OCI-LY7 (cell line): Measurements from ENCODE around the gene C2orf49. TPM values are rescaled to one million over a fixed set of nuclear protein-coding genes. Genes with fewer than 3 reads are reported as not detected.

Source experiments
- BruUV-seq: library from RNA; stranded (reverse); fragments of 400-500 nt; replicated peaks from 2 replicates; lab custom pipeline; 2021; lab: Mats Ljungman, UMichigan
- CTCF ChIA-PET: fragments of 300-600 bp; sonication (Branson Sonifier 250); formaldehyde crosslinking; loops from one replicate; lab custom pipeline; 2022; ENCODE audit warnings: antibody characterized with exemption; ENCODE audit not compliant: unreplicated experiment; lab: Charles Lee
- POLR2A ChIA-PET: fragments of 300-600 bp; sonication (Branson Sonifier 250); formaldehyde crosslinking; loops from one replicate; lab custom pipeline; 2022; ENCODE audit warnings: antibody characterized with exemption; lab: Charles Lee
- DNase-seq: peaks from one replicate; pipeline ENCODE4 v3.0.0-alpha.2; 2015; ENCODE audit warnings: low spot score
- H2AFZ ChIP-seq: fragments of 200-600 bp; sonication (generic), shearing (Covaris generic); 2 replicates; pipeline ENCODE4 v1.6.1; 2014; ENCODE audit warnings: mild to moderate bottlenecking, antibody characterized with exemption, low read length, moderate library complexity
- H3K27ac ChIP-seq: fragments of 200-600 bp; sonication (generic); 2 replicates; pipeline ENCODE4 v1.5.1; 2014; ENCODE audit warnings: mixed run types, low read depth, mild to moderate bottlenecking, moderate library complexity, low read length, inconsistent platforms; ENCODE audit not compliant: poor library complexity, severe bottlenecking
- H3K36me3 ChIP-seq: fragments of 200-600 bp; sonication (generic); 2 replicates; pipeline ENCODE4 v1.6.1; 2014; ENCODE audit warnings: mild to moderate bottlenecking, antibody characterized with exemption, low read length, moderate library complexity, mixed read lengths; ENCODE audit not compliant: insufficient read depth
- H3K4me1 ChIP-seq: fragments of 200-600 bp; sonication (generic); 2 replicates; pipeline ENCODE4 v1.5.1; 2014; ENCODE audit warnings: mild to moderate bottlenecking, low read length; ENCODE audit not compliant: insufficient read depth, poor library complexity, severe bottlenecking
- H3K4me2 ChIP-seq: fragments of 200-600 bp; sonication (generic); 2 replicates; pipeline ENCODE4 v1.6.1; 2014; ENCODE audit warnings: mild to moderate bottlenecking, low read length
- H3K4me3 ChIP-seq: fragments of 200-600 bp; sonication (generic); 2 replicates; pipeline ENCODE4 v1.5.1; 2014; ENCODE audit warnings: mild to moderate bottlenecking, low read depth, low read length; ENCODE audit not compliant: poor library complexity, severe bottlenecking
- H3K79me2 ChIP-seq: fragments of 200-600 bp; sonication (generic); 2 replicates; pipeline ENCODE4 v1.6.1; 2016; ENCODE audit warnings: low read depth, mild to moderate bottlenecking, low read length, moderate library complexity, mixed read lengths; ENCODE audit not compliant: insufficient read depth
- H3K9me2 ChIP-seq: fragments of 200-600 bp; sonication (generic); 2 replicates; pipeline ENCODE4 v1.6.1; 2016; ENCODE audit warnings: mild to moderate bottlenecking, low read length, mixed read lengths; ENCODE audit not compliant: insufficient read depth
- H3K9me3 ChIP-seq: fragments of 200-600 bp; sonication (generic); 2 replicates; pipeline ENCODE4 v1.6.1; 2014; ENCODE audit warnings: mild to moderate bottlenecking, mixed run types, low read length, mixed read lengths
- H4K20me1 ChIP-seq: fragments of 200-600 bp; sonication (generic); 2 replicates; pipeline ENCODE4 v1.6.1; 2014; ENCODE audit warnings: mild to moderate bottlenecking, antibody characterized with exemption, low read length, moderate library complexity, mixed read lengths; ENCODE audit not compliant: insufficient read depth
- EZH2phosphoT487 ChIP-seq: fragments of 200-600 bp; sonication (generic); IDR thresholded peaks from 2 replicates; pipeline ENCODE4 v1.6.1; 2018; ENCODE audit warnings: low read depth, borderline replicate concordance, mild to moderate bottlenecking, mixed run types, antibody characterized with exemption, low read length, moderate library complexity, mixed read lengths
- intact Hi-C: fragments of 100-400 bp; cut with micrococcal nuclease; formaldehyde crosslinking; loops from one replicate; pipeline ENCODE4 v1.10.0; 2022; ENCODE audit not compliant: unreplicated experiment
- total RNA-seq, 2 experiments: library from RNA; depleted of rRNA in 1 of 2; stranded (reverse); fragments of >200 nt in 1 of 2; shearing (Covaris generic) in 1 of 2; gene quantifications; 2 replicates each; pipeline ENCODE4 v1.2.3, GENCODE V29; 2014 to 2022
- TF ChIP-seq, protein P1 (sequence below): fragments of 200-600 bp; sonication (generic); conservative IDR thresholded peaks from 2 replicates; pipeline ENCODE4 v1.5.1; 2014; ENCODE audit warnings: mild to moderate bottlenecking, antibody characterized with exemption, low read length, moderate library complexity, mixed read lengths

Gene C2orf49
- total RNA-seq, 2 experiments from 2014 or later: 11.8 to 17.0 TPM

DNA sequence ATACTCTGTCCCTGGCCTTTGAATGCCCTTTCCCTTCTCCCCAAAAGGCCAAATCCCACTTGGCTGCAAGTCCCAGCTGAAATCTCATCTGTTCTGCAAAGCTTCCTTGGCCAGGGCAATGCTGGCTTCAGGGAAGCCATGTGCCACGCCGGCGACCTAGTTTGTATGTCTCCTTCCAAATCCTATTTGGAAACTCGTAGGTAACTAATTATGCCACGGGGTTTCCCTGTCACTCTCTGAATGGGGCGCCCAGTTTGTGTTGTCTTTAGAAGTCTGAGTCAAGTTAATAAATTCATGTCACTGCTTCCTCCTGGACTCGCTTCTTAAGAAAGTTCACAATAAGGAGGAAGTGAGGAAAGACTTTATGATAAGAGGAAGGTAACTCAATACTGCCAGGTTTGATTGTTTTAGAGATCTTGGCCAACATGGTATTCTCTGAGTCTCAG lies 42.4 kb downstream of the C2orf49 start:
- POLR2A ChIA-PET: interaction anchor here (0.6 kb wide), 1 partner anchor 79 kb away, joined by 3 read pairs; no protein-coding TSS in a partner anchor
- no peak for DNase-seq
- no peak overlapping the region for H2AFZ ChIP-seq
- H3K9me2 ChIP-seq: no peaks in the 10 kb centered on the region
- intact Hi-C loops: no loop called here
- CTCF ChIA-PET: no interaction called here
- no peaks in the 10 kb centered on the region for H4K20me1 ChIP-seq
- H3K27ac ChIP-seq: no peak overlapping the region
- TF ChIP-seq, protein P1, sequence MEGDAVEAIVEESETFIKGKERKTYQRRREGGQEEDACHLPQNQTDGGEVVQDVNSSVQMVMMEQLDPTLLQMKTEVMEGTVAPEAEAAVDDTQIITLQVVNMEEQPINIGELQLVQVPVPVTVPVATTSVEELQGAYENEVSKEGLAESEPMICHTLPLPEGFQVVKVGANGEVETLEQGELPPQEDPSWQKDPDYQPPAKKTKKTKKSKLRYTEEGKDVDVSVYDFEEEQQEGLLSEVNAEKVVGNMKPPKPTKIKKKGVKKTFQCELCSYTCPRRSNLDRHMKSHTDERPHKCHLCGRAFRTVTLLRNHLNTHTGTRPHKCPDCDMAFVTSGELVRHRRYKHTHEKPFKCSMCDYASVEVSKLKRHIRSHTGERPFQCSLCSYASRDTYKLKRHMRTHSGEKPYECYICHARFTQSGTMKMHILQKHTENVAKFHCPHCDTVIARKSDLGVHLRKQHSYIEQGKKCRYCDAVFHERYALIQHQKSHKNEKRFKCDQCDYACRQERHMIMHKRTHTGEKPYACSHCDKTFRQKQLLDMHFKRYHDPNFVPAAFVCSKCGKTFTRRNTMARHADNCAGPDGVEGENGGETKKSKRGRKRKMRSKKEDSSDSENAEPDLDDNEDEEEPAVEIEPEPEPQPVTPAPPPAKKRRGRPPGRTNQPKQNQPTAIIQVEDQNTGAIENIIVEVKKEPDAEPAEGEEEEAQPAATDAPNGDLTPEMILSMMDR: no peak
- TF ChIP-seq EZH2phosphoT487: no peak
- no peaks in the 10 kb centered on the region for H3K79me2 ChIP-seq
- H3K9me3 ChIP-seq: no peaks in the 10 kb centered on the region
- H3K4me2 ChIP-seq: no peak overlapping the region
- H3K4me3 ChIP-seq: no peak overlapping the region
- H3K36me3 ChIP-seq: no peaks in the 10 kb centered on the region
- no TSS peak for BruUV-seq
- H3K4me1 ChIP-seq: no peaks in the 10 kb centered on the region

DNA sequence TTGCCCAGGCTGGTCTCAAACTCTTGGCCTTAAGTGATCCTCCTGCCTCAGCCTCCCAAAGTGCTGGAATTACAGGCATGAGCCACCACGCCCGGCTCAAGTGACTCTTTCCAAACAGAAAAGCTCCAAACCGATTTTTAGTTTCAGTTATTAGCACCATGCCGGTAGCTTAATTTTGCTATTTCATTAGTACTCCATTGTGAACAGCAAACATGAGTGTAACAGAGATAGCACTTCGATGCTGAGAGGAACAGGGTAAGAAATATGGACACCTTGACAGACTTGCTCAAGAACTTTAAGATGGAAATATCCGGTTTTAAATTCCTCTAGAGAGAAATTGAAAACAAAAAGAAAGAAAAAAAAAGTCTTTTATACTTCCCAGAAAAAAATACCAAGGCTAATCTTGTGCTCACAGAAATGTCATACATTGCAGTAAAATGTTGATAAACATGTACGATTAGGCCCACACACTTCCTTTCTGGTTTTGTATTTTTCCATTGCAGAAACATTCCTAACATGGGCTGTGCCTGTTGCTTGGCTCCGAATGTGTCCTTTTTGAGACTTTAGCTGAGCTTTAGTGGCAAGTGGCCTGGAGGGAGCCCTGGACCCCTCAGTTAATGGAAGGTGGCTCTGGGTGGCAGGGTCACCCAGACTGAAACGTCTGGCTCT lies 43.2 kb downstream of the C2orf49 start:
- H3K79me2 ChIP-seq: no peaks in the 10 kb centered on the region
- H4K20me1 ChIP-seq: no peaks in the 10 kb centered on the region
- no peak overlapping the region for H2AFZ ChIP-seq
- DNase-seq: no peak
- POLR2A ChIA-PET: no interaction called here
- H3K4me1 ChIP-seq: no peaks in the 10 kb centered on the region
- H3K4me3 ChIP-seq: no peak overlapping the region
- CTCF ChIA-PET: no interaction called here
- intact Hi-C loops: no loop called here
- no peak overlapping the region for H3K4me2 ChIP-seq
- no peak for TF ChIP-seq EZH2phosphoT487
- TF ChIP-seq, protein P1: no peak
- H3K27ac ChIP-seq: no peak overlapping the region
- no peaks in the 10 kb centered on the region for H3K36me3 ChIP-seq
- no peaks in the 10 kb centered on the region for H3K9me3 ChIP-seq
- BruUV-seq: no TSS peak
- H3K9me2 ChIP-seq: no peaks in the 10 kb centered on the region

DNA sequence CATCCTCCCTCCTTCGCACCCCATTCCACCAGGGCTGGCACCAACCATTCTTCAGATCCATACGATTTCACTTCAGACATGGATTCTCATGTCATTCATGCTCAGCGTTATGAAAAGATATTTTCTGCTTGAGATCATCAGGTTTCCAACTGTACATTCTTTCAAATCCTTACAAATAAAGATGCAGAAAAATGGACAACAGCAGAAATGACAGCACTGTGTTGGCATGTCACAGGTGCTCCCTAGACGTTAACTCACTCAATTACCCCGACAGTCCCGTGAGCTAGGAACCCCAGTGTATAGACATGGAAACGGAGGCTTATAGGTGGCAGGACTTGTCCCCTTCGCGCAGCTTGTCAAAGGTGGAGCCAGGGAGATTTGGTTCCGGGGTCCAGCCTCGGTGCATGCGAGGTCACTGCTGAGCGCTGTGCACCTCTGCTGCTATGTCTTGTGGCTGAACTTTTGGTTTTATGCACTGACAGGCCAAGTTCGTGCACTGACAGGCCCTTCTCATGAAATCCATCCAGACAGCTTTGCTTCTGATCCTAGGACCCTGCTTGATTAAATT lies 43.8 kb downstream of the C2orf49 start:
- no peaks in the 10 kb centered on the region for H3K9me2 ChIP-seq
- POLR2A ChIA-PET: interaction anchor here (0.7 kb wide), 1 partner anchor 370 kb away, joined by 3 read pairs; no protein-coding TSS in a partner anchor

More for the DNA sequence above, 43.8 kb downstream of the C2orf49 start:
- Histone ChIP-seq H3K9me3 (no peaks in the 10 kb centered on the region), H3K4me1 (no peaks in the 10 kb centered on the region), H3K79me2 (no peaks in the 10 kb centered on the region), H4K20me1 (no peaks in the 10 kb centered on the region), H3K4me3 (no peak overlapping the region), H2AFZ (no peak overlapping the region), H3K36me3 (no peaks in the 10 kb centered on the region), H3K4me2 (no peak overlapping the region), H3K27ac (no peak overlapping the region)
- no TSS peak for BruUV-seq
- no peak for DNase-seq
- intact Hi-C loops: no loop called here
- CTCF ChIA-PET: no interaction called here
- TF ChIP-seq, protein P1: no peak
- no peak for TF ChIP-seq EZH2phosphoT487
